Inflammatory macrophage treated with lipopolysaccharide for 4 hours (primary cell): ENCODE measurements around the gene TRAF3.
A peak's percentile ranks its signal among the peaks of the same experiment; 100 is the strongest.

Experiments used
- DNase-seq: peaks from one replicate; pipeline ENCODE4 v3.0.0-alpha.2; 2020

The TRAF3 gene

DNA sequence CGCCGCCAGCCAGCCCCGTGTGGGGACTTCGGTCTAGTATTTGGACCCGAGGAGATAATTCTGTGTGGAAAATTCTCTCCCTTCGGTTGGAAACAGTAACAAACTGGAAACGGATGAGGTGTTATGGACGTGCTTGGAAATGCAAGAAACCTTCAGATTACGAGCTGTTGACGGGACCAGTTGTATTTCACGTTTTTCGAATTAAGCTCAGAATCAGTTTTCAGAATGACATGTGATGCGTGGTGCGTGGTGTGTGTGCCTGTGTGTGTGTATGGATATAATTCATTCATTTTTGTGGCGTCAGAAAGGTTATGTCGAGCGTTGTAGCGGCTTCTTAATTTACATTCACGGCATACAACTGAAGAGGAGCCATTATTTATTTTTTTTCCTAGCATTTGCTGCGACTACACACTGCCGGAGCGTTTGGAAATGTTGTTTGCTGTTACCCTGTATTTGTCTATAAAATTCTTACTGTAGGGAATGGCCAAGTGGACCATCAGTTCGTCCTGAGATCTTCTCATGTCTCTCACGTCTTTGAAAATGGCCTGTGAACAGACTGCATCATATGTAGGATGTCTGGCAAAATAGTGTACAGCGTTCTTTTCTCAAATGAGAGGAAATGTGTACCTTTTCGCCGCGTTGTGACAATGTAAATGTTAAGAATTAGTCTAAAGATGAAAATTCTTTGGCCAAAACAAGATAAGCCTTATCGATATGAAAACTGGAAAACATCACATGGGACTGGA lies 1.3 kb downstream of the TRAF3 start:
- DNase-seq = peak; percentile 42

DNA sequence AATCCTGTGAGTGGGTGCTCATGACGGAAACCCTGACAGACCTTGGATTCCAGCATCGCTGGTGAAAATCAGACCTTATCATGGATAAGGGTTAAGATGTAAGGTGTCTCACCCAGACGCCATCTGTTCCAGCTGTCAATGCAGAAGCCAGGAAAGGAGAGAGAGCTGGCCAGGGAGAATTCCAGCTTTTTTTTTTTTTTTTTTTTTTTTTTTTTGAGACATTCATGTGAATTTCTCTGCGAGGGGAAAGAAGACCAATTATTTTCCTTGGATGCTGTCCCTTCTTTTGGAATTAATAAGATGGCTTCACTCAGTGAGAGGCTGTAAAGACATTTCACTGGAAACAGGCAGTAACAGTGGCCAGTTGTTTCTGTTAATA lies 1.8 kb downstream of the TRAF3 start:
- DNase-seq = no peak

DNA sequence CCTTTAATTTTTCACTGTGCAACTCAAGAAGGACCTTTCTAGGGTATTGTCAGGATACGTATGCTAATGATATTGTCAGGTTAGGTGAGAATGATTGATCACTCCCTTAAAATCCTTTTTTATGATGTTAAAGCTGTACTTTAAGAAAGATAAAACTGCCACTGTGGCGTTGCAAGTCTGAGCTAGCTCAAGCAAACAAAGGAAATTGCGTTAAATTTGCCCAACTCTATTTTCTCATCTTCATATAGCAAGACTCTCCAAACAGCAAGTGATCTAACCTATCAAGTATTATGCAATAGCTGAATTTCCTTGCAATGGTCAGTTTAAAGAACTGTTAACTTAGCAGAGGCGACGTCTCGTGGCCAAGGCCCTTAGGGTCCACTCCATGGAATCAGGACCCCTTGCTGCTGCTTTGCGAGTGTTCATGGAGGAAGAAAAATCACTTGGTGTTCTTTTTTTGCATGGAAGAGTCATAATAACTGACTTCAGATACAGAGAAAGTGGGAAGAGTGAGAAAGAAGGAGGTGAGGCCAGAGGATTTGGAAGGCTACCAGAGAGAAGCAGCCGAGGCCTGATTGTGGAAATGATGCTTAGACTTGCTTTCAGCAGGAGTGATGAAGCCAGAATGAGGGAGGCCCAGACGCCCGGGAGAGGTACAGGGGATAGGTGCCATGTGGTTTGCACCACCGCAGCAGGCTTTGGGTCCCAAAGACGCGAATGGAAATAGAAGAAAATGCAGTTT lies 2.5 kb downstream of the TRAF3 start:
- DNase-seq = peak; percentile 97

DNA sequence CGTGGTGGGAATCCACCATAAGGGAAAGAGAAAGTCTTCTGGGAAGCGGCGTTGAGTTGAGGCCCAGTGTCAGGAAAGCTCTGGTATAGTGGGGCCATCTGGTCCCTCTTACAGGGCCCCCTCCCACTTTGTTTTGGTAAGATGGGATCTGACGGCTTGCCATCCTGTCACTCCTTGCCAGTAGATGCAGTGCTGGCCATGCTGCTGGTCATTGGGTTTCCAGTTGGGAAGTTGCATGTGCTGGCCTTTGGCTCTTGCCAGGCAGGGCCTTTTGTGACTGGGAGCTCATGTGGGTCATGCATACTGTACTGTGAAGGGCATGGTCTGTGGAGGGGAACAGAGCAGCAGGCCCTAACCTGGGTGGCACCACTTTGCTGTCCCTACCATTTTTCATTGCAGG lies 3.8 kb downstream of the TRAF3 start:
- no peak for DNase-seq

DNA sequence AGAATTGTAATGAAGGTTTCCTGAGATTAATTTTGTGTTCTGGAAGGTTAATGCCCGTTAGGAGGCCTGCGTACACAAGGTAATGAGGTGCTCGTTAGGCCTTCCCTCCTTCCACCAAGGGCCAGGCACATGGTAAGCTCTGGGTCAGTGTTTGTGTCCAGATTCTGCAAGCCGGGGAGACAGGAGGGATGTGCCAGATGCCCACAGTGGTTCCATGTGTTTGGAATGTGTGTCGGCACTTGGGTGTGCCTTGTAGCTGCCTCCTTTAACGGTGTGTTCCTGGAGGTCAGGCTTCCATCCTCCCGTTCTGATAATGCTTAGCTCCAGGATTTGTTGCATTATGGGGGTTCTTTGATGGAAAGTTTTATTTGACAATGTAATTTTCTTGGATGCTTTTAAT lies 5.7 kb downstream of the TRAF3 start:
- no peak for DNase-seq

DNA sequence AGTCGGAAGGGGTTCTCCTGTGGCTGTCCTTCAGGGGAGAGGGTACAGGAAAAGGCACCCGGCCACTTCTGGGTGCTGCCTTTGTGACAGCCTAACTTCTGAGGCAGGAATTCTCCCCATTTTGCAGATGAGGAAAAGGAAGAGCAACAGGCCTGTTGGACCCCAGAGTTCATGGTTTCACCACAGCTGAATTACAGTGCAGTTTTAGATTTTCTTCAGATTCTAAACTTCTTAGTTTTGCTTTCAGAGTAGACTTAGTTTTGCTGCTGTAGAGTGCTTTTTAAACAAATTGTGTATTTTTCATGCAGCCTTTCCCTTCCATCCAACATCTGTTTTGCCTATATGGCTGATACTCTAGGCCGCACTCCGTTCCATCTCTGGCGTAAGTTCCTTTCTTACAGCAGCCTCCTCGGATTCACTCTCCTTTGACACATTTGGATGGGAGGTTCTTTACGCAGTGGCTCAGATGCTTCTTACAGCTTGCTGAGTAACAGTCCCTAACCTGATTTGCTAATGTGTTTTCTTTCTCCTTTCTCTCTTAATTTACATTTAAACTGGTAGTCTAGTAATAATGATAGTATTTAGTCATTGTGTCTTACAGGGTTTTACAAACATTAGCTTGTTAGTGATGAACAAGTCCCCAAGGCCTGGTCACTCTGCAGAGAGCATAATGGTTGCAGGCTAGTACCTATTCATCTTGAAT lies 7.8 kb downstream of the TRAF3 start:
- DNase-seq = peak; percentile 37

DNA sequence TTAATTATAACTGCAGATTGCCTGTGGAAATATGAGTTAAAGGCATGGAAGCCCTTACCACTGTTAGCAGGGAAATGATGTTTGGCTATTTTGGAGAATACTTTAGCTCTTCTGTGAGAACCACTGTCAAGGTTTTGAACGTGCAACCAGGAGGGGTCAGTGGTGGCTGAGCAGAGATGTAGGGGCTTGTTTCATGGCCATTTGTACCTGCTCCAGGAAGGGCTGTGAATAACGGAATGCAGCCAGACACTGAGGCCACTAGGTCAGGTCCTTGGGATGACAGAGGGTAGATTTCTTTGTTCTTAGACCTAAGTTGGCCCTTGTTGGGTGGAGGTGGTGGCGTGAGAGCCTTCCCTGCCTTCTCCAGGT lies 8.3 kb downstream of the TRAF3 start:
- DNase-seq = no peak

DNA sequence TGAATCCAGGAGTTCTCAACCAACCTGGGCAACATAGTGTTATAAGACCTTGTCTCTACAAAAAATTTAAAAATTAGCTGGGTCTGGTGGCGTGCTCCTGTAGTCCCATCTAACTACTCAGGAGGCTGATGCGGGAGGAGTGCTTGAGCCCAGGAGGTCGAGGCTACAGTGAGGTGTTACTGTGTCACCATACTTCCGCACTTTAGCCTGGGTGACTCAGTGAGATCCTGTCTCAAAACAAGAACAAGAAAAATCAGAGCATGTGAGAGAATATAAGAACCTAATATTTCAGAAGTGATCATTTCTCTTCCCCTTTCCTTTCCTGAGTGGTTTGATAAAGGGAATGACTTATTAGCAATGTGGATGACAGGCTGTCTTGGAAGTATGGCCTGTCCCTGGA lies 9.5 kb downstream of the TRAF3 start:
- DNase-seq = peak; percentile 85

DNA sequence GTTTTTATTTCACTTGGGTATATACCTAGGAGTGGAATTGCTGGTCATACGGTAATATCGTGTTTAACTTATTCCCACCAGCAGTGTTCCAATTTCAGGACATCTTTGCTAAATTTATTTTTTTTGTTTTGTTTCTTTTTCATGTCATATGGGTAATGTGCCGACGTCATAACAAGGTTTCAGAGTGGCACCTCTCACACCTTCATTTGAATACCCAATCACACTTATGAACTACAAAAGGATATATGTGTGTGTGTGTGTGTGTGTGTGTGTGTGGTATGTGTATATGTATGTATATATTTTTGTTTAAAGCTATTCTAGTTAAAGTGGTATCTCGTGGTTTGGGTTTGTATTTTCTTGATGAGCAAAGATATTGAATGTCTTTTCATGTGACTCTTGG lies 12.1 kb downstream of the TRAF3 start:
- no peak for DNase-seq

DNA sequence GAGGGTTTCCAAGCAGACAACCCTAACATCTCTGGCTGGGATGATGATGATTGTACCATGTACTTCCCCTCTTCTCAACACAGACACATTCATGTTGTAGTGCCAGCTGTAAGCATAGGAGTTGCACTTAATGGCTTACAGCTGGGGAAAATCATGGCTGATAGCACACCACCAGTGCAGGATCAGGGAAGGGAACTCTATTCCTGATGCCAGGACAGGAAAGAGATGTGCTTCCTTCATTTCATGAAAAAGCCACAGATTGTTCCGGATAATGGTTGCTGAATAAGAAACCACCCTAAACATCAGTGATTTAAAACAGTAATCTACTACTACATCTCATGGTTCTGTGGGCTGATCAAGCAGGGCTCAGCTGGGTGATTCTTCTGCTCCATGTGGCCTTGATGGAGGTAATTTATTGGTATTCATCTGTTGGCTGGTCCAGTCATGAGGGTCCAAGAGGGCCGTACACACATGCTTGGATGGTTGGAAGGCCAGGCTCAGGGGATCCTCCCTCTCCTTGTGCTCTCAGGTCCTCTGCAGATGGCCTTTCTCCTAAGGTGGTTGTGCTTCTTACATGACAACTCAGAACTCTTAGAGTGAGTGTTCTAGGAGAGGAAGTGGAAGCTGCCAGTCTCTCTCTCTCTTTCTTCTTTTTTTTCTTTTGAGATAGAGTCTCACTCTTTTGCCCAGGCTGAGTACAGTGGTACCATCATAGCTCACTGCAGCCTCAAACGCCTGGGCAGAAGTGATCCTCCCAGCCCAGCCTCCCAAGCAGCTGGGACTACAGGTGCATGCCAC lies 16.5 kb downstream of the TRAF3 start:
- DNase-seq = no peak

DNA sequence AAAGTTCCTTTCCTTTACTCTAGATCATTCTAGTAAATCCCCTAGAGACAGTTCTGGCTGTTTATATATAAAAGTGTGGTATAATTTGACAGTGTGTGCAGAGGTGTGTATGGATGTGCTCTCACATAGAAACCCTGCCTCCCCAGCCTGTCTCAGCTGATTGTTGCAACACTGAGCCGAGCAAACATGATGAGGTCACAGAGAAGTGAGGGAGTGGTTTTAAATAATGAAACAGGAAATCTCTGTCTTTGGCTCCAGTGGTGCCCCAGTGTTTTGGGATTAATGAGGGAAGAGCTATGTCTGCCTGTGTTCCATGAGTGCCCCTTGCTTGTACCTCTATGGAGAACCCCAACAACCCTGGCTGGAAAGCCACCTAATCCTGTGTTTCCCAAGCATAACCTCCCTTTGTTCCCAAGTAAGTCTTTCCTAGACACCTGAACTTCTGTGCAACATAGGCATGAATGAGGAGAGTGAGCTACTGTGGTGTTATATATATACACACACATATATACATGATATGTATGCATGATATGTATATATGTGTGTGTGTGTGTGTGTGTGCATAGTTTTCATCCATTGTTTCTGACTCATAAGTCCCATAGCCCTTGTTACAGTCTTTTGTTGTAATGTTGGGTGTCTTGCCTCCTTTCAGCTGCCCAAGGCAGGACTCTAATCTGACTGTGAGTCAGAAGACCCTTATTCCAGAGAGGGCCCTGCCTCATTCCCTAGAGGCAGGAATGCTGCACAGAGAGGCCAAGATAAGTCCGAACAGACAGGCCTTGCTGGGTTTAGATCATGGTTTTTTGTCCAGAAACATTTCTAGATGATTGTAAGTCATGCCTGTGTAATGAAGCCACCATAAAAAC lies 18.0 kb downstream of the TRAF3 start:
- DNase-seq = peak; percentile 90

DNA sequence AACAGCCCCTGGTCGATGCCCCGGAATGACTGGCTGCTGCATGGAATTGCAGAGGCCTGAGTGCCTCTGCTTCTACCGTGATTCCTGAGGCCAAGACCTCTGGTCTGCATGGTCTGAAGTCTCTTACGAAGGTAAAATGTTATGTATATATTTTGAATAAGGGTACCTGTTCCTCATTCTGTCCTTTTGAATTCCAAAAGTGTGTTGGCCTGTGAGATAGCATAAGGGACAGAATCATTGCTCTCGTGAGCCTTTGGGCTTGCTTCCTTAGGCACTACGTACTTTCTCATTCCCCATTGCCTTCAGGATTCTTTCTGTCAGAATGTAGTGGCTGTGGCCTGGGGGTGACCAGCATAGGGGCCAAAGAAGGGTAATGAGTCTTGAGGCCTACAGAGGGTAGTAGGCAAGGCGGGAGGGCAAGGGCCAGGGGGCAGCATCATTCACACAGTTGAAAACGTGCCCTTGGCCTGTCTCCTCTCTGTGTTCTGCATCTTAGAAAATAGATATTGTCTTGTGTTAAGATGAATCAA lies 19.5 kb downstream of the TRAF3 start:
- no peak for DNase-seq

DNA sequence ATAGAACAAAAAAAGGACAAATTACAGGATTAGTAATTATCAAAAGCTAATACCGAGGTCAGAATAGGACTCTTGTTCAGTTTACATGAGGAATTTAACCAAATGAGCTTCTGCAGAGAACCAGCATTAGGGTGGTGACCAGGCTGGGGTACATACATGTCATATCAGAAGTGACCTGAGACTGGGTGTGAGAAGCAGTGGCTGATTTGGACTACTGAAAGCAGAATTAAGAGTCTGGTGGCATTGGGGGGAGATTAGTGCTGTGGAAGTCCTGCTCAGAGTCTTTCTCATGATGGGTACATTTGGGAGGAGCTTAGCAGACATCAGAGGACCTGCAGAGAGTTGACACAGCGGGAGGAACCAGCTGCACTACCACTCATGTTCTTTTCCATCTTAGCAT lies 21.7 kb downstream of the TRAF3 start:
- no peak for DNase-seq

DNA sequence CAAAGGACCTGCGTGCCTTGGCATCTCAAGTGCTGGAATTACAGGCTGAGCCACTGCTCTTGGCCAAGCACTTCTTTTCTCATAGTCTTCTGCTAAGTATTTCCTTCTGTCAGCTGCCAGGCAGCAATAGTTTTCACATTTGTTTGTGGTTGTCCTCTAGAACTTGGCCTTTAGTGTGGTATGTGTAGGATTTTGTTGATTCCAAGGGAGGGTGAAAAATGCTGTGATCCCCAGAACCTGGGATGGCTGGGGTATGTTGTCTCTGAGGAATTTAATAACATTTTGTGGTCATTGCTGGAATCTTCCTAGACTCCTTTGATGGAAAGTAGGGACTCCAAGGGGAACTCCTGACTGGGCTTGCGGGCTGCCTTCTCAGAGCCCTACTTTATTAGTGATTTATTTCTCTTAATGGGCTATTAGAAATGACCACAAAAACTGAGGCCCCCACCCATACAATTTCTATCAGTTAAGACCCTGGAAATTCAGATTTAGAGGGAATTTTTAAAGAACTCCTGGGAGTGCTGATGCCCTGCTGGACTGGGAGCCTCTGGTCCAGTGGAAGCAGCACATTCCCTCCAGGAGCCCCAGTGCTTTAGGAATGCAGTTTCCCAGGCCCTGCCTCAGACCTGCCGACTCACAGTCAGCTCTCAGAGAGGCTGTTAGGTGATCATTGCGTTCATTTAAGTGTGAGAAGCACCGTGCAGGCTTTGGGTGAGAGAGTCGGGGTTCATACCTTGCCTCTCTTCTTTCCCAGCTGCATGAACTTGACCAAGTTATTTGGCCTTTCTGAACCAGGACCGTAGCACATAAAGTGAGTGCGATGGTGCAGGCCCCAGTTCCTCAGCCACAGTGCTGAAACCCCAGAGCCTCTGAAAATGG lies 22.7 kb downstream of the TRAF3 start:
- DNase-seq = no peak

DNA sequence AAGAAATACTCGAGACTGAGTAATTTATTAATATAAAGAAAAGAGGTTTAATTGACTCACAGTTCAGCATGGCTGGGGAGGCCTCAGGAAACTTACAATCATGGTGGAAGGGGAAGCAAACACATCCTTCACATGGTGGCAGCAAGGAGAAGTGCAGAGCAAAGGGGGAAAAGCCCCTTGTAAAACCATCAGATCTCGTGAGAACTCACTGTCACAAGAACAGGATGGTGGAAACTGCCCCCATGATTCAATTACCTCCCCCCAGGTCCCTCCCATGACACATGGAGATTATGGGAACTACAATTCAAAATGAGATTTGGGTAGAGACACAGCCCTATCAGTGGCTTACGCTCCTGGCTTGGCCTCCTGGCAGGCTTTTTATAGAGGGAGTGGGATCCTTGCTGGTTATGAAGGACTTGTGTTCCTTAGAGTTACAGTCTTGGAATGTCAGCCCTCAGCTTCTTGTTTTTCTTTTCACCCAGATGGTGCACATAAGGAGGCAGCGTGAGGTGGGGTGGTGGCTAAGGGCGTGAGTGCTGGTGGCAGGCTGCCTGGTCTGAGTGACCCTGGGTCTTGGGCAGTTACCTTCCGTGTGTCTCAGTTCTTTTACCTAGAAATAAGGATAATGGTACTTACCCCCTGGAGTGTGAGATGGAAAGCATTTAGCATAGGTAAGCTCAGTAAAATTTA lies 25.7 kb downstream of the TRAF3 start:
- no peak for DNase-seq

DNA sequence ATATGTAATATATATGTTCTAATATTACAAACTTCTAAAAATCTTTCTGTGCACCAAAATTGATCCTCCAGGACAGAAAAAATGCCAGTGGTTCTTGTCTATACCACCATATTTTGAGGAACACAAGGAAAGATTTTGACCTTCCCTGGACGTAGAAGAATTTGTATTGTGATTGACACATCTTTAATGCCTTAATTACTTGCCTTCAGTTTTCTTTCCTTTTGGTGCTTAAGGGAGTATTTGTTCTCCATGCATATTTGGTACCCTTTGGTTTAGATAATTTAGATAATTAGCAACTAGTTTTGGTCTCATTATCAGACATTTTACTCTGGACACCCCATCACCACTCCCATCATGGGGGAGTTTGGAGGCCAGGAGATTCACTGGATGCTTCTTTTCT lies 27.6 kb downstream of the TRAF3 start:
- DNase-seq = no peak

DNA sequence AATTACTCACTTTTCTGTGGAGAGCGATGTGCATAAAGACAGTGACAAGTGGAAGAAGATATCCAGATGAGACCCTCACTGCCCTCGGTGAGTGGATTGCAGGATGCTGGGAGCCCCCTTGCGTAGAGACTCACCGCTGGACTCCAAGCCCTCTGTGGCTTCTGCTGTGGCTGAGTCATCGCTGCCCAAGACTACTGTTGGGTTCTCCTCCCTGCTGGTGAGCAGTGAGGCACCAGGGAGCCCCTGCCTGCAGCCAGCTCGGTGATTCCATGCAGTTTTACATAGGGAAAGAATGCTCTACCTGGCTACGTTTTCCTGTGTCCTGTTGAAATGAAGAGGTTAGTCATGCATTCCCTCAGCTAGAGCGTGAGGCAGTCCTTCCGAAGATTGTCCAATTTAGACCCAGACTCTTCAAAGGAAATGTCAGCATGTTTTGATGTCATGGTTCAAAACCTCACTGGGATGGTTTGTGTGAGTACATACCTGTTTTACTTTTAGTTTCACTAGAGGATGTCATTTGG lies 28.2 kb downstream of the TRAF3 start:
- no peak for DNase-seq

DNA sequence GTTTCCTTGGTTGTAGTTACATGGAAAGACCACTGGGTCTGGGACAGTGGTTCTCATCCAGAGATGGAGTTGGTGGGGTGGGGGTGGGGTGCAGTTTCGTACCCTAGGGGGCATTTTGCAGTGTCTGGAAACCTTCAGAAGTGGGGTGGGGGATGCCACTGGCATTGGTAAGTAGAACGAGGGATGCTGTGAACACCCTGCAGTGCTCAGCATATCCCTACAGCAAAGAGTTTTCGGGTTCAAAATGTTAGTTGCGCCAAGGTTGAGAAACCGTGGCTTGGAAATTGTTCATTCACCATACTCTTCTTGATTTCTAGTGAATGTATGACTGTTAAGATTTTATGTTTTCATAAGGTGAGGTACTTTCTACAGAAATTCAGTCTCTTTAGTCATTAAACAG lies 28.7 kb downstream of the TRAF3 start:
- DNase-seq = no peak

DNA sequence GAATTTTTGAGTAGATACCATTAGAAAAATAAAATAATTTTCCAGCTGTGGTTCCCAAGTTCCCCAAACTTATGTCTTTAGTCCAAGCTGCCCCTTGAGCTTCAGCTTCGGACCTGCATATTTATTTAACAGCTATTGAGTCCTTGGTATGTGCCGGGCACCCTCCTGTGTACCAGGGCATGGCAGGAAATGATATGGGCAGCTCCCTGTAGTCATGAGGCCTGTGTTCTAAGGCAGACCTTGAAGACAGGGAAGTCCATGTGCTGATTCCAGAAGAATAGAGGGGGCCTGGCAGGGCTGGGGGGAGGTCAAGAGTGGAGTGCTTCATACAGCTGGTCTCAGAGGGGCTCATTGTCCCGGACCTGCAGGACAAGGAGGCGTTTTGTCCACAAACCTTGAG lies 29.2 kb downstream of the TRAF3 start:
- no peak for DNase-seq

DNA sequence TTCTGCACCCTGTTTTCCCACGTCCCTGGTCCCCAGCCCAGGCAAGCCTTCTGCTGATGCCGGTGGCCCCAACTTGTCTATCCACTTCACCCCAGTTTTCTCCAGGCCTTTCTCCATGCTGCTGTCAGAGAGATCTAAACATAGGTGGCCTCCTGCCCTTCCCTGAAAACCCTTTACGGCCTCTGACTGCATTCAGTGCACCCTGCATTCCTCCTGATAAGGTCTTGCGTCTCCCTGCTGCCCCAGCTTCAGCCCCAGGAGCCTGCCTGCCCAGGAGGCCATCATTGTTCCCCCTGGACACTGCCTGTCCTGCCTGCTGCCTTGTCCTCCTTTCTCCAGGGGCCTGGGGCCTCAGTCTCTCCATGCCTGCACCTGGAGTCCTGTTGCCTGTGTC lies 29.8 kb downstream of the TRAF3 start:
- DNase-seq = no peak
